VCaP (cell line): Measurements from ENCODE around the gene CAPN5.

ENCODE experiments used
- H3K27ac ChIP-seq: fragments of 450-650 bp; 2 replicates; pipeline ENCODE4 v1.5.1; 2017
- TF ChIP-seq, protein P1 (sequence below): fragments of 450-650 bp; conservative IDR thresholded peaks from 2 replicates; pipeline ENCODE4 v1.5.1; 2017; ENCODE audit warnings: mild to moderate bottlenecking, moderate library complexity

The CAPN5 gene

DNA sequence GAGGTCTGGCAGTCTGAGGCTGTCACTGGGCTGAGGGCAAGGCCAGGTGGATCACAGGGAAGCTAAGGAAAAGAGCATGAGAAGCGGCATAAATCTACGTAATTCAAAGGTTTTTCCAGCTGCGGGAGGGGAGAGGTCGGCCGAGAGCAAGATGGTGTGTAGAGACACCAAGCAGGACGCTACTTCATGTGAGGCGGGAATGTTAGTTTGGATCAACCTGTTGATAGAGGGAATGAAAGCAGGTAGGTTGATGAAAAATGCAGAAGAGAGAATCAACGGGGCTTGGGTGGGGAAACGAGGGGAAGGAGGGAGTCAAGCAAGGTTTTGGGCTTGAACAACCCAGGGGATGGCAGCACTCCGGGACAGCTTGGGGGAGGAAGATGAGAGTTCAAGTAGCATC is 29.7 kb upstream of the CAPN5 start:
- peak overlapping the region; percentile 69 for H3K27ac ChIP-seq
- TF ChIP-seq, protein P1, sequence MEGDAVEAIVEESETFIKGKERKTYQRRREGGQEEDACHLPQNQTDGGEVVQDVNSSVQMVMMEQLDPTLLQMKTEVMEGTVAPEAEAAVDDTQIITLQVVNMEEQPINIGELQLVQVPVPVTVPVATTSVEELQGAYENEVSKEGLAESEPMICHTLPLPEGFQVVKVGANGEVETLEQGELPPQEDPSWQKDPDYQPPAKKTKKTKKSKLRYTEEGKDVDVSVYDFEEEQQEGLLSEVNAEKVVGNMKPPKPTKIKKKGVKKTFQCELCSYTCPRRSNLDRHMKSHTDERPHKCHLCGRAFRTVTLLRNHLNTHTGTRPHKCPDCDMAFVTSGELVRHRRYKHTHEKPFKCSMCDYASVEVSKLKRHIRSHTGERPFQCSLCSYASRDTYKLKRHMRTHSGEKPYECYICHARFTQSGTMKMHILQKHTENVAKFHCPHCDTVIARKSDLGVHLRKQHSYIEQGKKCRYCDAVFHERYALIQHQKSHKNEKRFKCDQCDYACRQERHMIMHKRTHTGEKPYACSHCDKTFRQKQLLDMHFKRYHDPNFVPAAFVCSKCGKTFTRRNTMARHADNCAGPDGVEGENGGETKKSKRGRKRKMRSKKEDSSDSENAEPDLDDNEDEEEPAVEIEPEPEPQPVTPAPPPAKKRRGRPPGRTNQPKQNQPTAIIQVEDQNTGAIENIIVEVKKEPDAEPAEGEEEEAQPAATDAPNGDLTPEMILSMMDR, result no peak

DNA sequence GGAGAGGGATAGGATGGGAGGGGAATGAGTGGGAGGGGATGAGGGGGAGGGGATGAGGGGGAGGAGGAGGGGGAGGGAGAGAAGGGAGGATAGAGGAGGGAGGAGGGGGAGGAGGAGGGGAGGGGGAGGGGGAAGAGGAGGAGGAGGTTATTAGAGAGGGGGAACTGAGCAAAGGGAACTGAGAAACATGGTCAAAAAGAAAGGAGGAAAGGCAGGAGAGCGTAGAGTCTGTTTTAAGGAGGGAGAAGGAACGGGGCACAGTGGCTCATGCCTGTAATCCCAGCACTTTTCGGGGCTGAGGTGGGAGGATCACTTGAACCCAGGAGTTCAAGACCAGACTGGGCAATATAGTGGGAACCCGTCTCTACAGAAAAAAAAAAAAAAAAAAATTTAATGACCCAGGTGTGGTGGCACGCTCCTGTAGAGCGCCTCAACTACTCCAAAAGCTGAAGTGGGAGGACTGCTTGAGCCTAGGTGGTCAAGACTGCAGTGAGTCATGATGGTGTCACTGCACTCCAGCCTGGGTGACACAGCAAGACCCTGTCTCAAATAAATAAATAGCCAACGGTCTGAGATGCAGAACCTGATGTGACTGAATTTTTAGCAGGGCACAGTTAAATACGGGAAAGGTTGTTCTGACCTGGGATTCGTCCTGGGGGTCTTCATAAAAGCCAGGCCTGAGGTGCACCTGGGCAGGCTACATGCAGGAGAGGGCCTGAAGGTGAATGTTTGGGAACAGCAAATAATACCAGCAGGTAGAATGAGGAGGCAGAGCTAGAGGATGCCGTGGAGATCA is 28.5 kb upstream of the CAPN5 start:
- H3K27ac ChIP-seq, result no peak overlapping the region
- TF ChIP-seq, protein P1, result no peak

DNA sequence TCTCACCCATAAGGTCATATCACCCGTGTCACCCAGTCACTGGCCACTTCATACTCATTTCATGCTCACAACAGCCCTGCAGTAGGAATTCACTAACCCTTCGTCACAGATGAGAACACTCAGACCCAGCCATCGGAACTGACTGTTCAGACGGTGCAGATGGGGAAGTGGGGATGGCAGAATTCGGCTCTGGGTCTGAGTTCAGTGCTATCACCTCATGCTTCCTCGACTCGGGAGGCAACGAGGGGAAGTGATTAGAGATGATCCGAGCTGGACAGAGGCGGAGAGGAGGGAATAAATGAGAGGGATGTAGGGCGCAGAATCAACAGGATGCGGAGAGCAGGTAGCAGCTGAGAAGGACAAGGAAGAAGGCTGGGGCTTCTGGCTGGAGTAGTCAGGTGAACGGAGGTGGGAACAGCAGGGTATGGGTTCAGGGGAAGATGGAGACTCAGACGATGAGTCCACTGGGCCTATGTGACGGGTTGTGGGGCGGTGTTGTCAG is 27.9 kb upstream of the CAPN5 start:
- TF ChIP-seq, protein P1, result no peak
- H3K27ac ChIP-seq, result no peak overlapping the region

DNA sequence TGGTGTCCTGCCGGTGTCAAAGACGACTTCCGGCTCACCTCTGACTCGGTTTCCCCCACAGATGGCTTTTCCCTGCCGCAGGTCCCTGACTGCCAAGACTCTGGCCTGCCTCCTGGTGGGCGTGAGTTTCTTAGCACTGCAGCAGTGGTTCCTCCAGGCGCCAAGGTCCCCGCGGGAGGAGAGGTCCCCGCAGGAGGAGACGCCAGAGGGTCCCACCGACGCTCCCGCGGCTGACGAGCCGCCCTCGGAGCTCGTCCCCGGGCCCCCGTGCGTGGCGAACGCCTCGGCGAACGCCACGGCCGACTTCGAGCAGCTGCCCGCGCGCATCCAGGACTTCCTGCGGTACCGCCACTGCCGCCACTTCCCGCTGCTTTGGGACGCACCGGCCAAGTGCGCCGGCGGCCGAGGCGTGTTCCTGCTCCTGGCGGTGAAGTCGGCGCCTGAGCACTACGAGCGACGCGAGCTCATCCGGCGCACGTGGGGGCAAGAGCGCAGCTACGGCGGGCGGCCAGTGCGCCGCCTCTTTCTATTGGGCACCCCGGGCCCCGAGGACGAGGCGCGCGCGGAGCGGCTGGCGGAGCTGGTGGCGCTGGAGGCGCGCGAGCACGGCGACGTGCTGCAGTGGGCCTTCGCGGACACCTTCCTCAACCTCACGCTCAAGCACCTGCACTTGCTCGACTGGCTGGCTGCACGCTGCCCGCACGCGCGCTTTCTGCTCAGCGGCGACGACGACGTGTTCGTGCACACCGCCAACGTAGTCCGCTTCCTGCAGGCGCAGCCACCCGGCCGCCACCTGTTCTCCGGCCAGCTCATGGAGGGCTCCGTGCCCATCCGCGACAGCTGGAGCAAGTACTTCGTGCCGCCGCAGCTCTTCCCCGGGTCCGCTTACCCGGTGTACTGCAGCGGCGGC is 27.0 kb upstream of the CAPN5 start:
- no peak overlapping the region for H3K27ac ChIP-seq
- TF ChIP-seq, protein P1, result no peak; the same call in 1 of the 2 replicates

DNA sequence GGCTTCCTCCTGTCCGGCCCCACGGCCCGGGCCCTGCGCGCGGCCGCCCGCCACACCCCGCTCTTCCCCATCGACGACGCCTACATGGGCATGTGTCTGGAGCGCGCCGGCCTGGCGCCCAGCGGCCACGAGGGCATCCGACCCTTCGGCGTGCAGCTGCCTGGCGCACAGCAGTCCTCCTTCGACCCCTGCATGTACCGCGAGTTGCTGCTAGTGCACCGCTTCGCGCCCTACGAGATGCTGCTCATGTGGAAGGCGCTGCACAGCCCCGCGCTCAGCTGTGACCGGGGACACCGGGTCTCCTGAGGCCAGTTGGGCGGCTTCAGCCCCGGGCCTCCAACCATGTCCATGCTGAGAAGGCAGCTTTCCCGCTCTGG is 26.4 kb upstream of the CAPN5 start:
- H3K27ac ChIP-seq, result no peak overlapping the region; the same call in 1 of the 2 replicates
- TF ChIP-seq, protein P1, result no peak

DNA sequence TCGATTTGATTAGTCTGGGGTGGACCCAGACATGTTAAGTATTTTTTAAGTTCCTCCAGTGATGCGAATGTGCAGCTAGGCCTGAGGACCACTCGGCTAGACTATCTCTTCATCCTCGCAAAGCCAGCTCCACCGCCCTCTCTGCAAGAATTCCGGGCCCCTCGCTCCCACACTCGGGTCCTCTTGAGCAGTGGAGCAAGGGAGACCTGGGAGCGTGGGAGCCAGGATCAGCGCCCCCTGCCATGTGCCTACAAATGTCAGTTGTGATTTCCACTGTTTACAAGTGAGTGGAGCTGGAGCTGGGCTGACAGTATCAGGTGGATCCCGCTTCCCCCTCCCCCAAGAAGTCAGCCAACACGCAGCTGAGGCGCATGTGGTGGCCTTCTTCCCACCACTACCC is 25.9 kb upstream of the CAPN5 start:
- TF ChIP-seq, protein P1, result no peak
- H3K27ac ChIP-seq, result no peak overlapping the region; the same call in 1 of the 2 replicates

DNA sequence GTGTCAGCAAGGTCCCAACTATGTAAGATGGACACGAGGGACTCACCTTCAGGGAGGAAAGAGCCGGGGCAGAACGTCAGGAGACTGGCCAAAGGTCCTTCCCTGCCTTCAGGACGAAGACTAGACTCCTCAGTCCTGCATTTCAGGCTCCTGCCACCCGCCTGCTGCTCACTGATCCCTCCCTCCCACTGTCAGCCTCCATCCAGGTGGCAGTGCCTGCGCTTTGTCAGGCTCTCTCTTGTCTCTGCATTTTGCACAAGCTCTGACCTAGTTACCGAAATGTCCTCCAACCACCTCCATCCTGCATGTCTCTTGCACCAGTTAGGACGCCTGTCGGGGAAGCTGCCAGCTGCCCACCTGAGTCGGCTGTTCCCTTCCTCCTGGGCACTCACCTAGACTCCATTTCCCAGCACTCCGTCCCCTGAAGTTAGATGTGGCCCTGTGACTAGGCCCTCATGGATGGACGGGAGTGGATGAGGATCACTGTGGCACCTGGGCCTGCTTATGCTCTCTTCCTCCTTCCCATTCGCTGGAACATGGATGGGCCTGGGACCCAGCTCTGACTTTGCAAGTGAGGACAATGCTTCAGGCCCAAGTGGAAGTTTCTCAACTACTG is 24.6 kb upstream of the CAPN5 start:
- no peak overlapping the region for H3K27ac ChIP-seq
- TF ChIP-seq, protein P1, result no peak
